Thyroid gland (tissue), 4 donors: ENCODE data around the gene ABHD1. TPM values are rescaled to one million over a fixed set of nuclear protein-coding genes. Genes with fewer than 3 reads are reported as not detected.

Experiments used
- DNase-seq, 2 donors: peaks; one replicate each; pipeline ENCODE4 v3.0.0-alpha.2; 2019
- H3K27ac ChIP-seq, 3 donors: fragments of 200-600 bp; sonication (generic); 1 replicate in 2 of 3; 2 replicates in 1 of 3; pipeline ENCODE4 v1.5.1; 2016 to 2019; ENCODE audit warnings: mild to moderate bottlenecking in 1 of 3, moderate library complexity in 1 of 3
- H3K27me3 ChIP-seq: fragments of 200-600 bp; sonication (generic); one replicate; pipeline ENCODE4 v1.5.1; 2019
- H3K36me3 ChIP-seq, 2 donors: fragments of 200-600 bp; sonication (generic); one replicate each; pipeline ENCODE4 v1.5.1; 2016 to 2019
- H3K4me1 ChIP-seq, 2 donors: fragments of 200-600 bp; sonication (generic); one replicate each; pipeline ENCODE4 v1.5.1; 2017 to 2019
- H3K4me3 ChIP-seq, 3 donors: fragments of 200-600 bp; sonication (generic); replicated peaks in 1 of 3; 1 replicate in 2 of 3; 2 replicates in 1 of 3; pipeline ENCODE4 v1.5.1; 2016; ENCODE audit warnings: mild to moderate bottlenecking in 1 of 3
- H3K9me3 ChIP-seq: fragments of 200-600 bp; sonication (generic); one replicate; pipeline ENCODE4 v1.5.1; 2017
- POLR2A ChIP-seq, 2 donors: fragments of 450-650 bp; IDR thresholded peaks; one replicate each; pipeline ENCODE4 v1.6.1; 2017; ENCODE audit warnings: antibody characterized with exemption in 2 of 2, mild to moderate bottlenecking in 2 of 2, moderate library complexity in 1 of 2
- WGBS, 2 donors: methylation state at CpG; one replicate each; pipeline ENCODE4 v1.1.5; 2017; 5-methylcytosine and 5-hydroxymethylcytosine counted together
- intact Hi-C: fragments of 100-400 bp; cut with DNase I; formaldehyde crosslinking; loops from one replicate; pipeline ENCODE4 v1.15.1; 2023
- total RNA-seq, 4 donors: library from RNA; depleted of rRNA; stranded (reverse); fragments of >200 nt; gene quantifications; one replicate each; pipeline ENCODE4 v1.2.3, GENCODE V29; 2016
- TF ChIP-seq, protein P1 (sequence below), 6 experiments: fragments of 200-600 bp in 3 of 6; fragments of 450-650 bp in 3 of 6; sonication (generic) in 3 of 6; IDR thresholded peaks; one replicate each; pipeline ENCODE4 v1.5.1; 2016 to 2019; ENCODE audit warnings: antibody characterized with exemption in 6 of 6, mild to moderate bottlenecking in 2 of 6, inconsistent platforms in 1 of 6, moderate library complexity in 1 of 6

ABHD1 gene
- total RNA-seq, 4 donors from 2014 or later = 0.44 to 1.1 (median 0.76) TPM

DNA sequence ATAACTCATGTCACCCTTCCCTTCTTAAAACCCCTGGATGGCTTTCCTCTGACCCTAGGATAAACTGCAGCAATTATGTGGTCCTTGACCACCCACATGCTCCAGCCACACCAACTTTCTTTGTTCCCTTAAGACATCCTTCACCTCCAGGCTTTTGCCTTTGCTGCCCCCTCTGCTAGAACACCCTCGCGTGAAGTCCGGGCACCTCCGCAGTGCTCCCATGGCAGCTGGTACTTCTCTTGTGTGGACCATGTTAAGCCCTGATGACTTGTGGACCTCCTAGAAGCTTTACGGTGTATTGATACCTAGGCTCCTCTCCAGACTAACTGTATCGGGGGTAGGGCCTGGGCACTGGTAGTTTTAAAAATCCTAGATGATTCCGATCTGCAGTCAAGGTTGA, 824 bp upstream of the ABHD1 start:
- Histone ChIP-seq H3K4me3 (no peak overlapping the region), H3K27ac (no peak overlapping the region), H3K36me3 (no peaks in the 10 kb centered on the region), H3K27me3 (no peaks in the 10 kb centered on the region), H3K9me3 (no peaks in the 10 kb centered on the region), H3K4me1 (peaks cover 4 to 20% of the 10 kb centered on the region in 2 donors)
- 90 to 94% methylated on average over 7 of the region's 7 CpGs for WGBS, 2 donors
- no peak for TF ChIP-seq POLR2A (IDR thresholded peaks at IDR 0.05)
- TF ChIP-seq, protein P1, sequence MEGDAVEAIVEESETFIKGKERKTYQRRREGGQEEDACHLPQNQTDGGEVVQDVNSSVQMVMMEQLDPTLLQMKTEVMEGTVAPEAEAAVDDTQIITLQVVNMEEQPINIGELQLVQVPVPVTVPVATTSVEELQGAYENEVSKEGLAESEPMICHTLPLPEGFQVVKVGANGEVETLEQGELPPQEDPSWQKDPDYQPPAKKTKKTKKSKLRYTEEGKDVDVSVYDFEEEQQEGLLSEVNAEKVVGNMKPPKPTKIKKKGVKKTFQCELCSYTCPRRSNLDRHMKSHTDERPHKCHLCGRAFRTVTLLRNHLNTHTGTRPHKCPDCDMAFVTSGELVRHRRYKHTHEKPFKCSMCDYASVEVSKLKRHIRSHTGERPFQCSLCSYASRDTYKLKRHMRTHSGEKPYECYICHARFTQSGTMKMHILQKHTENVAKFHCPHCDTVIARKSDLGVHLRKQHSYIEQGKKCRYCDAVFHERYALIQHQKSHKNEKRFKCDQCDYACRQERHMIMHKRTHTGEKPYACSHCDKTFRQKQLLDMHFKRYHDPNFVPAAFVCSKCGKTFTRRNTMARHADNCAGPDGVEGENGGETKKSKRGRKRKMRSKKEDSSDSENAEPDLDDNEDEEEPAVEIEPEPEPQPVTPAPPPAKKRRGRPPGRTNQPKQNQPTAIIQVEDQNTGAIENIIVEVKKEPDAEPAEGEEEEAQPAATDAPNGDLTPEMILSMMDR (IDR thresholded peaks at IDR 0.05) = no peak
- intact Hi-C loops = no loop called here
- DNase-seq = no peak

DNA sequence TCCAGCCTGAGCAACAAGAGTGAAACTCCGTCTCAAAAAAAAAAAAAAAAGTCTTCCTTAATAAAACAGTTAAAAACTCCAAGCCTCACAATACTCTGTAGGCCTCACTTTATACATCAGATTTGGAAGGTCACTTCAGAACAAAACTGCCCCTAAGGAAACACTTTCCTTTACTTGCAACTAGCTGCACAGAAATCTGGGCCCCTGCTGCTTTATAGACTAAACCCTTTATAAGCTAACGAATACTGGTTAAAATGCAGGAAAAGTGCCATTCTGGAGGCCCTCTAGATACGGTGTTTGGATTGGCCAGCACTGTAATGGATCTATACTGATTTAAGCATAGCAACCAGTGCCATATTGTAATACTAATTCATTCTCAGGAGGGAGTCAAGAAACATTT, 1.5 kb downstream of the ABHD1 start:
- Histone ChIP-seq H3K36me3 (no peaks in the 10 kb centered on the region), H3K27ac (no peak overlapping the region), H3K9me3 (no peaks in the 10 kb centered on the region), H3K27me3 (no peaks in the 10 kb centered on the region), H3K4me1 (peaks cover 0 to 10% of the 10 kb centered on the region in 2 donors), H3K4me3 (no peak overlapping the region)
- DNase-seq = no peak
- intact Hi-C loops = no loop called here
- TF ChIP-seq POLR2A (IDR thresholded peaks at IDR 0.05) = no peak
- TF ChIP-seq, protein P1 (IDR thresholded peaks at IDR 0.05) = no peak
- WGBS, 2 donors = 83 to 90% methylated on average over 3 of the region's 3 CpGs

DNA sequence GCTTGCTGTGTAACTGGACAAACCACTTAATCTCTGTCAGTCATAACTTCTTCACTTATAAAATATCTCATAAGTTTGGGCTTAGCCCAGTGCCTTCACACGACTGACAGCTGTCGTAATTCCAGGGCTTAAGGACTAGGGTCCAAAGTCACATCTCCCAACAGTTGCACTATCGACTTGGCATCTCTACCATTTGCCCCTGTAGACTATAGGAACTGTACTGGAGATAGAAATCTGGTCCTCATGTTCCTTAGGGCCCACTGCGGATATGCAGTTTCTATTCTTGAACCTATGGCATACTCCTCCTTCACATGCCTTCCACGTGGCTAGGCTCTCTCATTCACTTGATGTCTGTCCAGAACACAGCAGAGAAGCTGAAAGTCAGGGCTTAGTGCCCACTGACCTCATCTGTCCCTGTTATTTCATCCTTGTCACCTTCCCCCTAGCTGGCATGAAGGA, 2.7 kb downstream of the ABHD1 start:
- TF ChIP-seq, protein P1 (IDR thresholded peaks at IDR 0.05) = no peak
- TF ChIP-seq POLR2A (IDR thresholded peaks at IDR 0.05) = no peak
- Histone ChIP-seq H3K4me1 (peaks cover 0 to 10% of the 10 kb centered on the region in 2 donors), H3K27me3 (no peaks in the 10 kb centered on the region), H3K9me3 (no peaks in the 10 kb centered on the region), H3K27ac (no peak overlapping the region), H3K36me3 (peaks cover 10% of the 10 kb centered on the region in 2 donors), H3K4me3 (no peak overlapping the region)
- WGBS, 2 donors = 62 to 65% methylated on average over 5 of the region's 5 CpGs
- intact Hi-C loops = no loop called here
- no peak for DNase-seq

GRCh38 chr2:27127883-27128667, 4.5 kb downstream of the ABHD1 start:
- Histone ChIP-seq H3K9me3 (no peaks in the 10 kb centered on the region), H3K4me3 (no peak overlapping the region), H3K4me1 (peaks cover 2 to 14% of the 10 kb centered on the region in 2 donors), H3K27ac (no peak overlapping the region), H3K27me3 (no peaks in the 10 kb centered on the region), H3K36me3 (peaks cover 11 to 24% of the 10 kb centered on the region in 2 donors)
- no peak for DNase-seq
- WGBS, 2 donors = 81 to 94% methylated on average over 3 to 7 of the region's 9 CpGs
- TF ChIP-seq POLR2A (IDR thresholded peaks at IDR 0.05) = no peak
- TF ChIP-seq, protein P1 (IDR thresholded peaks at IDR 0.05) = no peak
- intact Hi-C loops = no loop called here
